Right hindlimb (tissue), 1 donor: Measurements from ENCODE around the gene UNC5B.

Source experiments
- DNase-seq: peaks from one replicate; pipeline ENCODE4 v3.0.0-alpha.2; 2018

UNC5B gene

DNA sequence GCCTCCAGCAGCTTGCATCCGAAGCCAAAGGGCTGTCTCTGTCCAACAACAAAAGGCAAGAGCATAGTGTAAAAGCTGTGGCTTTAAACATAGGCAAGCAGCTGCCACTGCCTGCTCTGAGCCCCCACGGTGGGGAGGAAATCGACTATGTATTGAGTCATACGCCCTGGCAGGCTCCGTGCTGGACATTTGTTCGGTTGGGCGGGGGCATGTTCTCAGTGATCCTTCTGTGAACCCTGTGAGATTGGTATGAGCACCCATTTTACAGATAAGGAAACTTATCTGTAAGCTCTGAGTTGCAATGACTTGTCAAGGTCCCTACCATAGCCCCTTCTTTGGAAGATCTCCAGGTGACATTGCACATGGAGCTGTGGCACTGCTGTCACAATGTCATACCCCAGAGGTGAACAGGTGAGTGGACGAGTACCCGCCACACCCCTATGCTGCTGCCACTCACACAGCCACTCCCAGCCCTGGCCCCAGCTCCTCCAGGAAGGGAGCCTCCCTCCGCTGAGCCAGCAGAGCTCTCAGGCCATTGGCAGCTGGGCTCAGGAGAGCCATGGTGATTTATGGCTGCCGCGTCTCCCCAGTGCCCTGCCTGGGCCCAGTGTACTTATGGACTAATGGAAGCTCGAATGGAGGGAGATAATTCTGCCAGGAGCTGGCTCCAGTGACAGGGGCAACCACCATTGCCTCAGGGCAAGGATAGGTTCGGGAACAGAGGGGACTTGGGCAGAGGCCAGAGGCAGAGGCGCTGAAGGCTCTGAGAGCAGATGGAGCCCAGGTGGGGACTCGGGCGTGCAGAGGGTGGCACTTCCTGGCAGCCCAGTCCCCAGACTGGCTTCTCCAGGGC, 43.7 kb downstream of the UNC5B start:
- DNase-seq, result peak; percentile 84

DNA sequence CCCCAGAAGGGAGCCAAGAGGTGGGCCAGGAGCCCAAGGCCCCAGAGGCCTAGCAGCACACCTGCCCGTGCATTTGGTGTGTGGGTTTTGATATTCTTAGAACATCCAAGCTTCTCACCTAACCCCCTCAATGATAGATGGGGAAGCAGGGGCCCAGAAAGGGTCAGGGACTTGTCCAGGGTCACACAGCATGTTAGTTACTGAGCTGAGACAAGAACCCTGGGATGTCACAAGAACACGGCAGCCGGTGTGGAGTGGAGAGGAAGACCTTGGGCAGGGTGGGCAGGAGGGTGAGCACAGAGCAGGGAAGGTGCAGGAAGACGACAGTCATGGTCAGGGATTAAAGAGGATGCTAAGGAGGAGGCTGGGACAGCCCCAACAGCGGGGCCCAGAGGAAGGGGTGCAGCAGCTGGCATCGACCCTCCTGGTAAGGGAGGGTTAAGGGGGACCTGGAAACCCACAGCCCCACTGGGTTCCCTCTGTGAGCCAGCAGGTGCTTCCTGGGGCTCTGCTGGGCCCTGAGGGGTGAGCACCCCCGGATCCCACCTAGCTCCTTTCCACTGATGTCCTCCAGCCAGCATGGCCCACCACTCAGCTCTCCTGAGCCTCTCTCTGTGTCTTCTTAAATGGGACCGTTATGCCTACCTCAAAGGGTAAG, 44.4 kb downstream of the UNC5B start:
- no peak for DNase-seq

DNA sequence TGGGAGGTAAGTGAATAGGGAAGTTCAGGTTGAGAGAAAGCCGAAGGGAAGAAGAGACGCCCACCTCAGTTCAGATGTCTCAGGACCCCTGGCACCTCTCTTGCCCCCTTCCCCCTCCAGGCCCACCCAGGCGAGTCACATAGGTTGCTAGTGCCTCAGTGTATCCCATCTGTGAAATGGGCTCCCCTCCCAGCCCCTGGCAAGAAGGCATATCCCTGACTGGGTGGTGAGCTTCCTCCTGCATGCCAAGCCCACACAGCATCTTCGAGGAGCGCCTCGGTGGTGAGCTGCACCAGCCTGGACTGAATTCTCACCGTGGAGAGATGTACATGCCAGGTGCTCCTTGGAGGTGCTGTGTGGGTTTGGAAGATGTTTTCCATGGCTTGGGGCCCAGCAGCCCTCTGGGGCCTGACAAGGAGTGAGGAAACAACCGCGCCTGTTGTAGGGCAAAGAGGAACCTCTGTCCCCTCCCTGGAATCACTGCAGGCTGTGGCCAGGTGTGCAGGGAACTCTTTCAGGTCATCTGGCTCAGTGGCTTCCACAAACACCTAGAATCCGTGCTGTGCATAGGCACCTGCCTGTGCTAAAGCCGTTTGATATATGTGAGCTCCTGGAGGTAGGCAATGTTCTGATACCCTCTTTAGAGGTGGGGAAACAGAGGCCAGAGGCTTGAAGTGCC, 45.1 kb downstream of the UNC5B start:
- DNase-seq, result no peak

DNA sequence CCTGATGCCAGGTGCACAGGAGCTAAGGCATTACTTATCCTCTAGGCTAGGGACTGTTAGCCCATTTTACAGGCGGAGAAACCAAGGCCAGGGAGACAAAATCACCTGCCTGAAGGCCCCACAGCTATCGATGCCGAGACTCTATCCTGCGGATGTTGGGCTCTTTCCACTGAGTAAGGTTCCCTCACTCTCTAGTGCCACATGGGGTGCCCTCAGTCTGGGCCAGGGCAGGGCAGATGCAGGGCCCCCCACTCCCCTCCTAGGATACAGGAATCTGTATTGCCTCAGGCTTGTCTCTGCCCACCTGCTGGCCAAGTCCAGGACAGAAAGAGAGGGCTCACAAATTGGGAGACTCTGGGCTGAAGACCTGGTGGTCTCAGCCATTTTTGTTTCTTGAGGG, 45.7 kb downstream of the UNC5B start:
- no peak for DNase-seq

- DNase-seq, result no peak
These were observed 46.2 kb downstream of the UNC5B start for GRCh38 chr10:71258446-71259145.

DNA sequence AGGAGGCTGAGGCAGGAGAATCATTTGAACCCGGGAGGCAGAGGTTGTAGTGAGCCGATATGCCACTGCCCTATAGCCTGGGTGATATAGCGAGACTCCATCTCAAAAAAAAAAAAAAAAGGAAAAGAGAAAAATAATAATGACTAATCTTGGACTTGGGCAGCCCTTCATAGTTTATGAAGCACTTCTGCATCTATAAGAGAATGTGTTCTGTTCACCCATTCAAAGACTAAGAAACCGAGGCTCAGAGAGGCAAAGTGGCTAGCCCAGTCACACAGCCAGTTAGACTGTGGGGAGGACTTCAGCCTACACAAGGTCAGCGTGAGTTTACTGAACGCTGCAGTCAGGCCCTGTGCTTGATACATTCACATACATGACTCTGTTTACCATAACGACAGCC, 46.9 kb downstream of the UNC5B start:
- no peak for DNase-seq

- DNase-seq, result no peak
These were observed 47.6 kb downstream of the UNC5B start for GRCh38 chr10:71259815-71260501.

DNA sequence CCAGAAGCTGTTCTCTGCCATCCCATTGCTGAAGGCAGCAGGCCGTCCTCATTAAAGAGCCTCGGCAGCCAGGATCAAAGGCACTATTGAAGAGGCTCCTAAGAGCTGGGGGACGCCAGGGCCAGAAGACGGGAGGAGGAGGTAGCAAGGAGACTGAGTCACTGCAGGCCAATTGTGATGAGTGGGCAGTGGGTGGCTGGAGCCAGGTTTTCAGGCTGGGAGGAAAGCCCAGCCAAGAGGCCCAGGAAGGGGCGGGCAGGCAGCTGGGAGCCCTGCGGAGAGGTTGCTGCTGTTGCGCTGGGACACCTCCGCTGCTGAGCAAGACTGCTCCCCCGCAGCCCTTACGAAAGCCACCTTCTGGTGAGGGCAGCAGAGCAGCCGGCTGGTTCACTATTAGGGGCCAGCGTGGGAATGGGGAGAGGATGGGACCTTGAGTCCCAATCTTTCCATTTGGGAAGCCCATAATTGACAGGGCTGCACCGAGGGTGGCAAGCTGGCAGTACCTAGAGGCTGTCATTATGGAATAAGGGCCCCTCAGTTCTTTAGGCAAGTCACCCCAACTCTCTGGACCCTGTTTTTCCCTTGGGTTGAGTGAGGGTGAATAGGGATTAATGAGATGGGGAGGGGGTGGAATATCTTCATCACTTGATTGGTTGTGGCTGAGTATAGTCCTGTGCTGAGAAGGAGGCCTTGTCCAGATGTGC, 48.4 kb downstream of the UNC5B start:
- DNase-seq, result peak; percentile 72

- peak; percentile 70 for DNase-seq
These were observed 49.7 kb downstream of the UNC5B start for GRCh38 chr10:71262027-71262426.

- no peak for DNase-seq
These were observed 50.4 kb downstream of the UNC5B start for GRCh38 chr10:71262817-71263216.

DNA sequence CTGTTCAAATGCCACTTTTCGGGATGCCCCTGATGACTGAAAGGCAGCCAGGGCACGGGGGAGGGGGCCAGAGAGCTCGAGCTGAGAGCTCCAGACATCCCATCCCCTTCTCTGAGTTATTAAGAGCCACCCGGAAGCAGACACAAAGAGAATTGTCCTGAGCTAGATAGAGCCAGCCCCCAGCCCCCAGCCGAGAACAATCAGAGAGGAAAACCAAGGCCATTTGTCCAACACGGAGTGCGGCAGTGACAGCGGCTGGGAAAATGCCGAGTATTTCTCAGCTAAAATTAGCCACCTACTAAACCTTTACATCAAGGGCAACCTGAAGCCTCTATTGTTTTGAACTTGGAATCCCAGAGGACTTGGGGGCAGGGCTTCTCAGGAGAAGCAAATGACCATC, 51.0 kb downstream of the UNC5B start:
- DNase-seq, result no peak

GRCh38 chr10:71264345-71265200, 52.2 kb downstream of the UNC5B start:
- no peak for DNase-seq

GRCh38 chr10:71265201-71265575, 52.8 kb downstream of the UNC5B start:
- DNase-seq, result no peak

DNA sequence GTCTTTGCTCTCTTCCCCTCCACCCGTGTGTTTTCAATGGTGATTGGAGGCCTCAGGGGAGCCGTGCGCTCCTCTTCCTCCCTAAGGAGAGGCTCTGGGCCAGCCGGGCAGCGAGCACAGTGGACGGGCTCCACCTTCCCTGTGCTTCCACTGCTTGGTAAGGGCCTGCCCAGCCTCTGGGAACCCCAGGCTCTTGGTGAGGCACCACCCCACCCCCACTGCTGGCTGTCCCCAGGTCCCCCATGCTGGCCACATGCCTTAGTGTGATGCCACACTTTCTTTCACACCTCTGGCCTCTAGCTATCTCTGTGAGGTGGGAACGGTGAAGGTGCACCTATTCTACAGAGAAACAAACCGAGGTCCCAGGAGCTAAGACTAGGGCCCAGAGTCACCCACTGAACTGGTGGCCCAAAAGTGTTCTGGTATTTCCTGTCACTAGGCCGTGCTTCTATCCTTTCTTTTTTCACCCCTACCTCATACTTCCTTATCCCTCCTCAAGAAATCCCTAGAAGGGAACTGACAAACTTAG, 53.3 kb downstream of the UNC5B start:
- no peak for DNase-seq

DNA sequence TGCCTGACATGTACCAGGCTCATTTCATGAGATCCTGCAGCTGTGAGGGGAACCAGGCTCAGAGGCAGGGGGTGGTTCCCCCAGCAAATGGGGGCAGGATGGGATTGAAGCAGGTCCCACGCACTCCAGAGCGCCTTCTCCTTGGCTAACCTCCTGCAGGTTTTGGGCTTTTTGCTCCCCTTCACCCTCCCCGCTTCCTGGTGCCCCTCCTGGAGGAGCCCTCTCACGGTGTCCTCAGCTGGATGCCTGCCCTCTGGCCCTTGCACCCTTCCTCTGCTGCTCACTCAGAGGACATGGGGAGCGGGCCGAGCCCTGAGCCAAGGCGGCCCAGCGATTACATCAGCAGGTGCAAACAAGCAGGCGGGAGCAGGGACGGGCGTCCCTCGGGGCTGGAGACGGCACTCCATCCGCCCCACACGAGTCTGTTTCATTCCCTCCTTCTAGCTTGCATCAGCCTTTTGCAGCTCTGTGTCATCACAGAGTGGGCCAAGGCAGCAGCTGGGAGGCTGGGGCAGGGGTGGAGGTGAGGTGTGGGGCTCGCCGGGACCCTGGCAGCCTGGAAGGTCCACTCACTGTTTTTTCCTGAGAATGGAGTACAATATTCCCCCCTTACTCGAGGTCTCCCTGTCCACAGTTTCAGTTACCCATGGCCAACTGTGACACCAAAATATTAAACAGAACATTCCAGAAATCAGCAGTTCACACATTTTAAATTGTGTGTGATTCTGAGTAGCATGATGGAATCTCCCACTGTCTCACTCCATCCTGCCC, 54.0 kb downstream of the UNC5B start:
- DNase-seq, result no peak

- DNase-seq, result no peak
These were observed 54.6 kb downstream of the UNC5B start for GRCh38 chr10:71266918-71267442.

DNA sequence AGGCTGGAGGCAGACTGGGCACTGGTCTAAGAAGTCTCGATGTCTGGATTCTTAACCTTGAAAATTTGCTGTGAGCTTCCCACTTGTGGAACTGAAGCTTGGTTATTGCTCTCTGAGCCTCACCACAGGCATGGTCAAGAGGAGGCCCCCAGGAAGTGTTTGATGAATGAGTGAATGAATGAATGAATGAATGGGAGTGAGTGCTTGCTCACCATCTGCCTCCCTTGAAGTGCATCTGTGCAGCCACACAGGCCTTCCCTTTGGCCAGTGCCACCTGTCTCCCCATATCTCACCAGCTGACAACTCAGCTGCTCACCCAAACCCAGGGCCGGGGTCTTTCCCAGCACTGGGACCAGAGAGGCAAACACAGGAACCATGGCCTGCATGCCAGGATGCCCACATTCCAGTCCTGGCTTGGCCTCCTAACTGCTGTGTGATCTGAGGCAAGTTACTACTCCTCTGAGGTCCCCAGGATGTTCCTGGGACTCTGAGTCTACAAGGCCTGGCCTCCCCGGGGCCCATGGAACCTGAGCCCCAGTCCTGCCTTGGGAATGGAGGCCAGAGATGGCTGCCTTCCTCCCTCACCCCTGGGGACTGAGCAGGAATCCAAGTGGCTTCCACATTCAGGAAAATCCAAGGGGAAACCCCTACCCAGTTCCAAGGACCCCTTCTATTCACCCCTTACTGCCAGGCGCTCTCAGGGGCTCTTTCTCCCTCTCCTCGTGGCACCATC, 55.3 kb downstream of the UNC5B start:
- no peak for DNase-seq

- peak; percentile 62 for DNase-seq
These were observed 55.9 kb downstream of the UNC5B start for GRCh38 chr10:71268247-71268691.

GRCh38 chr10:71268758-71269157, 56.4 kb downstream of the UNC5B start:
- no peak for DNase-seq
